Ovary (tissue), 3 donors: Measurements from ENCODE around the gene IGSF9B.

Source experiments
- CTCF ChIP-seq, 3 donors: fragments of 450-650 bp in 2 of 3; fragments of 200-600 bp in 1 of 3; IDR thresholded peaks; one replicate each; pipeline versions ENCODE4 v1.5.1 to v1.8.0; 2016 to 2022; ENCODE audit warnings: antibody characterized with exemption in 3 of 3, mild to moderate bottlenecking in 1 of 3
- POLR2A ChIP-seq: fragments of 450-650 bp; IDR thresholded peaks from one replicate; pipeline ENCODE4 v1.6.1; 2017; ENCODE audit warnings: antibody characterized with exemption, mild to moderate bottlenecking, moderate library complexity
- donor health status: DM: no; HTN: no; CAD: no.

GRCh38 chr11:133926466-133927246, 30.1 kb downstream of the IGSF9B start:
- TF ChIP-seq CTCF (IDR thresholded peaks at IDR 0.05) (no peak), POLR2A (no peak)
